Activated CD4-positive, alpha-beta T cell treated with anti-CD3 and anti-CD28 coated beads, Interleukin-2, amount 50 U/mL, for 24 hours (primary cell): Measurements from ENCODE around the gene DUOX2.
A peak's percentile ranks its signal among the peaks of the same experiment; 100 is the strongest.
"Not testable (repeated sequence)": the region's sequence is repeated elsewhere in the genome, so short reads cannot be mapped to it uniquely, and the experiment has no call there.

Experiments used
- DNase-seq, 2 donors: peaks; one replicate each; pipeline ENCODE4 v3.0.0-alpha.2; 2020; ENCODE audit warnings: low read depth in 1 of 2, low spot score in 1 of 2

The DUOX2 gene

GRCh38 chr15:45139770-45140169 is 25.8 kb upstream of the DUOX2 start:
- DNase-seq, result no peak

DNA sequence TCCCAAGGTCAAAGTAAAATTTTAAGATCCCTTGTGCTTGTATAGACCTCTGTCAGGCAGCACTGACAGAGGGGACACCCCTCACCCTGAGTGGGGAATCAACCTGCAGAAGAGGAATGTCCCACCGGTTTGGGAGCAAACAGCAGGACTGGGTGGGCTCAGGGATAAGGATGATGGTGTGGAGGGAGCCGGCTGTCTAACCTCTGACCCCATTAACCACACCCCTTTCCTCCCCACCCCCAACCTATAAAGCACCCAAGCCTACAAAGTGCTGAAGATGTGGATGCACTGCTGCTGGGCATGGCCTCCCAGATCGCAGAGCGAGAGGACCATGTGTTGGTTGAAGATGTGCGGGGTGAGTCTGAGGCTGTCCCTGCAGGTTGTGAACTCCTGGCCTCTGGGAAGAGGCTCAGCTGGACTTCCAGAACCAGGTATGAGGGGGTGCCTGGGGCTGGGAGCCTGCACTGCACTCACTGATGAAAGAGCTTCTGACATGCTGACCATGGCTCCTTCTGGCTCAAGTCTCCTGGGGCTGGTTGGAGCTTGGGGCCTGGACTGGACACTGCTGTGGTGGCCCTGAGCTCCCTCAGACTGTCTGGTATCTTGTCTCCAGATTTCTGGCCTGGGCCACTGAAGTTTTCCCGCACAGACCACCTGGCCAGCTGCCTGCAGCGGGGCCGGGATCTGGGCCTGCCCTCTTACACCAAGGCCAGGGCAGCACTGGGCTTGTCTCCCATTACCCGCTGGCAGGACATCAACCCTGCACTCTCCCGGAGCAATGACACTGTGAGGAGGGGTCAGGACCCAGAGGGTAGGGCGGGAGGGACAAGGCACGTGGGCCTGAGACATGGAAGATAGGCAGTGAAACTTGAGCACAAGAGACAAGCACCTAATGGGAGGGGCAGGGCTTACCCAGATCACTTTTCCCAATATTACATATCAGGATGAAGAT is 25.1 kb upstream of the DUOX2 start:
- no peak for DNase-seq

DNA sequence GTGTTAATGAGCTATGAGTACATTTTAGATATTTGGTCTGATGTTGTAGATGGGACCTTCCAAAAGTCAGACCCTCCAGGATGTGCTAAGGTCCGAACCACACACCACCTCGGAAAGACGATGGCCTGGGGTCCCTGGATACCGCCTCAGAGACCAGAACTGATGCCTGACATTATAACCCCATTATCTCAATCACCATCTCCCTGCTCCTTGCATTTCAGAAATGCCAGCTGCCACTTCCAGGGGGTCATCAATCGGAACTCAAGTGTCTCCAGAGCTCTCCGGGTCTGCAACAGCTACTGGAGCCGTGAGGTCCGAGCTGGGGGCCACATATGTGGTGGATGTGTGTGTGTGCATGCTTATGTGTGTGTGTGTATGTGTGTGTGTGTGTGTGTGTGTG is 23.7 kb upstream of the DUOX2 start:
- DNase-seq, result no peak

GRCh38 chr15:45136378-45136764 is 22.4 kb upstream of the DUOX2 start:
- no peak for DNase-seq

- DNase-seq, result not testable (repeated sequence)
Measured at GRCh38 chr15:45135705-45136377, 21.9 kb upstream of the DUOX2 start.

DNA sequence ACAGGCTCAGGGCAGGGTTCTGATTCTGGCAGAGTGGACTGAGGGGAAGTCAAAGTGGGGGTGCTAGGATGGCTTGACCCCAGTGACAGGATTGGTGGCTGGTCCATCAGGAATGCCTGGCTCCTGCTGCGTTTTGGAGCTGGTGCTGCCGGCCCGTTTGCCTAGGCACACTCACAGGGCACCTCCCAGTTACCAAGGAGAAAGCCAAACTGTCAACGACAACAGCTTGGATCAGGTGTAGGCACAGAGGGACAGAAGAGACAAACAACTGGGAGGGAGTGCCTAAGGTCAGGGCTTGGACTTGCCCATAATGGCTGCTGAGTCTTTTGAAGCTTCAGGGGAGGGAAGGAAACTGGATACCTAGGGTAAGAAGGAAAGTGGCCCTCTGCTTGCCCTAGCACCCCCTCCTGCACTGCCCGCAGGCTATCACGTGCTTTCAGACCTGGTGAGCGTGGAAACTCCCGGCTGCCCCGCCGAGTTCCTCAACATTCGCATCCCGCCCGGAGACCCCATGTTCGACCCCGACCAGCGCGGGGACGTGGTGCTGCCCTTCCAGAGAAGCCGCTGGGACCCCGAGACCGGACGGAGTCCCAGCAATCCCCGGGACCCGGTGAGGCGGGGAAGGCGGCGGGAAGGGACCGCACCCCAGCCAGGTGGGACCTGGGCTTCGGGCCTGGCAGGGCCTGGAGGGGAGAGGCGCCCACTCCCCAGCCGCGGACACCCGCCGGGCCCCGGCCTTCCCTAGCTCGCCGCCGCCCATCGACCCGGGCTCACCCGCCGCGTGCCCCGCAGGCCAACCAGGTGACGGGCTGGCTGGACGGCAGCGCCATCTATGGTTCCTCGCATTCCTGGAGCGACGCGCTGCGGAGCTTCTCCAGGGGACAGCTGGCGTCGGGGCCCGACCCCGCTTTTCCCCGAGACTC is 21.0 kb upstream of the DUOX2 start:
- DNase-seq, result no peak

DNA sequence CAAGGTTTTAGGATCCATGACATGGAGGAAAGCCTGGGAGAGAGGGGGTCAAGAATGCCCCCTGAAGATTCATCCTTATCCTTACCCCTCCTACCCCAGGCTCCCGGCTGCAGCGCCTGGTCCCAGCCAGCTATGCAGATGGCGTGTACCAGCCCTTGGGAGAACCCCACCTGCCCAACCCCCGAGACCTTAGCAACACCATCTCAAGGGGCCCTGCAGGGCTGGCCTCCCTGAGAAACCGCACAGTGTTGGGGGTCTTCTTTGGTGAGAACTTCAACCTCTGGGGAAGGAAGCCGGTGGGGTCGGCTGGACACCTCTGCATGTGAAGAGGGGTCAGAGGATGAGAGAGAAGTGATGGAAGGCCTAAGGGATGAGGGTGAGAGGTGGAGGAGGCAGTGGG is 20.1 kb upstream of the DUOX2 start:
- no peak for DNase-seq

- DNase-seq, result no peak
Measured at GRCh38 chr15:45133561-45133920, 19.6 kb upstream of the DUOX2 start.

DNA sequence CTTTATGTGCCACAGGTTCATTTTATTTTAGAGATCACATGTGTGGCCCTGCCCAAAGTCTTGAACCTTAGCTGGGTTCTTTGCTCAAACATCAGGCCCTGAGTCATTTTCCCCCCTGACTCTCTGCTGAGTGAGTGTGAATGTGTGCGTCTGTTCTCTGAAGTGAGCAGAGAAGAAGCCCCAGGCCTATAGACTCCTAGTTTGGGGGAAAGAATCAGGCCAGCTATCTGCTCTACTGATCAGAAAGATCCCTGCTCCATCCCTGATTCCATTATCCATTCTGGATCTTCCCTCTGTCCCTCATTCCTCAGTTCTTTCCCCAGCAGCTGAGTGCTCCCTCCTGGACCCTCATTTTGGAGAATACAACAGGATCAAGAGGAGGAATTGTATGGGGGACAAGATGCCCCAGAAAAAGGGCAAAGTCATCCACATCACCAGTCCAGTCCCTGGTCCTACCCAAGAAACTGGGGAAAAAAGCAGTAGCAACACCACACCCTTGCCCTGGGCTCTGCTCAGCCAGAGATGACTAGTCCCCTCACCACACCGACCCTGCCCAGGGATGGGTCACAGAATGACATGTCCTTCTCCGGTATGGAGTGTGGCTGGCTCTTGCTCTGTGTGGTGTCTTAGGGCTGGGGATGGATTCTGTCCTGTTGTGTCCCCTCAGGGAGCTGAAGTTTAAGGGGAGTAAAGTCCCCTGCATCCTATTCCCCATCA is 19.0 kb upstream of the DUOX2 start:
- DNase-seq, result no peak

DNA sequence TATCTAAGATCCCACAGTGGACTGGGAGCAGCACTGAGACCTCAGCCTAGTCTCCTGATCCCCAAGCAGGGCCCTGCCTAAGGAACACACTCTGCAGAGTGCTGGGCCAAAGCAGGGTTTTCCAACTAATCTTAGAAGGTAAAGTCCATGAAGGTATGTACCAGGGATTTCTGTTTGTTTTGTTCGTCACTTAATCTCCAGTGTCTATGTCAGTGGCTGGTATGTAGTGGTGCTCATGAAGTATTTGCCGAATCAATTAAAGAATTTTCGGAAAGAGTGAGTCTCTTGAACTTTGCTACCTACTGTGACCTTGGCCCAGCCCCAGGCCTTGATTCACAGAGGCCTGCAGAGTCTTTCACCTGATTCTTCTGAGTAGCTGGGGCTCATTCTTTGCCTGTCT is 17.5 kb upstream of the DUOX2 start:
- no peak for DNase-seq

DNA sequence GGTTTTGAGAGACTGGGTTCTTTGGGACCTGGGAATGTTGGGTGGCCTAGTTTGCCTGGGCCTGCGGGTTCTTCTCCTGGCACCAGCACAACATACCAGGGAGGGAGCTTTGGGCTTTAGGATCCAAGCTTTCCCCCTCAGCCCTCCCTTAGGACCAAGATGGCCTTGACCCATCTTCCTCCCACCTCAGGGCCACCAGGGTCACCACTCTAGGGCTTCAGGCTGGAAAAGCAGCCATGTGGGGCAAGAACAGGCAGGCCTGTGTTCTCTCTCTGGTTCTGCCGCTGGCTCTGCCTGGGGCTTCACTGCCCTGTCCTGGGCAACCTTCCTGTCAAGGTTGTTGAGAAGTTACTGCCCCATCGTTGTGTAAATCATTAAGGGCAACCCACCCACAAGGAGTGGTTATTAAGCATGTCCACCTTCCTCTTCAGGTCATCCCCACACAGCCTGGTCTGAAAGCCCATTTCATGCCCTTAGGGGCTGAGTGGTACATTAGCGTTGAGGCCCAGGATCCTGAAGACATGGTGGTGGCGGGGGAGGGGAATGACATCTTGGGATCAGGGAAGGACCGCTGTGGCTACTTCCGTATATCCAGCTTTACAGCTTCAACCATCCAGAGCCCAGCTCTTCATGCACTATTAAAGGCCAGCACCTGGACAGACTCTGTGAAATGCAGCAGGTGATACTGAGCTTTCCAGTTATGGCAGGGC is 16.5 kb upstream of the DUOX2 start:
- no peak for DNase-seq

DNA sequence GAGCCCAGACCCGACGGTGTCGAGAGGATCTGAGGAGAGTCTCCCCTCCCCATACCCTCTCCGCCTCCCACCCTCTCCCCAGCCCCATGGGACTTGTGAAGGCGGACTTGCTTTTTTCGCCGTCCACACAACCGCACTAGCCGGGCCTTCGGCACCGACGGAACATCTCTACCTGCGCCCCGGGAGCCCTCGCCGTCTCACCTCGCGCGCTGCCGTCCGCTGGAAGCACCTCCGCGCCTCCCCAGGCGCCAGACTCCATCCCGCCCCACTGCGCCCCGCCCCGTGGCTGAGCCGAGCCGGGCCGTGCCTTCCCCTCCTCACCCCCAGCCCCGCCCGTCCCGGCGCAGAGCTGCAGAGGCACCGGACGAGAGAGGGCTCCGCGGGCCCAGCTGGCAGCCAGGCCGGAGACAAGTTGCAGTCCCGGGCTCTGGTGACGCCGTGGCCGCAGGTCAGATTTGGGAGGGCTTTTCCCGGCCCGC is 15.7 kb upstream of the DUOX2 start, which contains the start of the genes DUOX1 and DUOXA1:
TSS of gene DUOX1 (plus strand) at position 344 of the 479 bp plus-strand sequence. CDS start 1,973 bp downstream, outside the sequence.
TSS of gene DUOXA1 (minus strand) at position 229 of the 479 bp plus-strand sequence. CDS start 6,865 bp downstream, outside the sequence.
- no peak for DNase-seq

GRCh38 chr15:45128971-45129639 is 15.1 kb upstream of the DUOX2 start:
- DNase-seq, result no peak

- peak in 1 of 2 donors; percentile 27 for DNase-seq
Measured at GRCh38 chr15:45126535-45127158, 12.7 kb upstream of the DUOX2 start.

- DNase-seq, result no peak
Measured at GRCh38 chr15:45123397-45123796, 9.4 kb upstream of the DUOX2 start.

DNA sequence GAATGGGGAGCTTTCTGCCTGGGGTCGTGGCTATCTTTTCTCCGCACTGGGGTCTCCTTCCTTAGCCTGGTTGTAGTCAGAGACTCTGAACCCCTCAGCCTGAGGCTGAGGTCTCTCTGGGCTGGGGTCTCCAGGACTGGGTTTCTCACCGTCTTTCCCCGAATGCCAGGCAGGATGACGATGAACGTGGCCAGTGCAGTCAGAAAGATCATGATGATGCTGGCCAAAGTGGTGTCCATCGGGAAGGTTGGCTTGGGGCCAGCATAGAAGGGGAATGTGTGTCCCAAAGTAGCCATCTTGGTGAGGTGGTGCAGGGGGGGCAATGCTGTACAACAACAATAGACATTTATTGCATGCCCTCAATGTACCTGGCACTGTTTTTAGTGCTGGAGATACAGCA is 8.7 kb upstream of the DUOX2 start:
- no peak for DNase-seq

GRCh38 chr15:45121706-45122417 is 7.9 kb upstream of the DUOX2 start:
- DNase-seq, result no peak

GRCh38 chr15:45121020-45121419 is 7.0 kb upstream of the DUOX2 start:
- no peak for DNase-seq
